Trophoblast cell (in vitro differentiated cells and primary cell): ENCODE data around the gene PRPH2. TPM values are rescaled to one million over a fixed set of nuclear protein-coding genes. Genes with fewer than 3 reads are reported as not detected.
A peak's percentile ranks its signal among the peaks of the same experiment; 100 is the strongest.

Source experiments
- DNase-seq, 2 donors: peaks; one replicate each; pipeline ENCODE4 v3.0.0-alpha.2; 2016
- H2AFZ ChIP-seq: 2 replicates; pipeline ENCODE4 v1.6.1; 2013; ENCODE audit warnings: low read length, moderate library complexity, mild to moderate bottlenecking; ENCODE audit not compliant: insufficient read depth, poor library complexity
- H2AK5ac ChIP-seq: 2 replicates; pipeline ENCODE4 v1.6.1; 2013; ENCODE audit warnings: mild to moderate bottlenecking, low read length
- H2BK120ac ChIP-seq: 2 replicates; pipeline ENCODE4 v1.6.1; 2013; ENCODE audit warnings: low read length, mild to moderate bottlenecking, moderate library complexity; ENCODE audit not compliant: insufficient read depth, poor library complexity
- H2BK12ac ChIP-seq: 2 replicates; pipeline ENCODE4 v1.6.1; 2013; ENCODE audit warnings: mild to moderate bottlenecking, low read length, moderate library complexity
- H2BK5ac ChIP-seq: 2 replicates; pipeline ENCODE4 v1.6.1; 2013; ENCODE audit warnings: low read length, low read depth, moderate library complexity, mild to moderate bottlenecking; ENCODE audit not compliant: poor library complexity
- H3K14ac ChIP-seq: 2 replicates; pipeline ENCODE4 v1.6.1; 2013; ENCODE audit warnings: mild to moderate bottlenecking, low read length
- H3K18ac ChIP-seq: 2 replicates; pipeline ENCODE4 v1.6.1; 2013; ENCODE audit warnings: mild to moderate bottlenecking, low read length
- H3K23ac ChIP-seq: 2 replicates; pipeline ENCODE4 v1.6.1; 2013; ENCODE audit warnings: low read length
- H3K27ac ChIP-seq: 2 replicates; pipeline ENCODE4 v1.5.1; 2013; ENCODE audit warnings: low read depth, mild to moderate bottlenecking, inconsistent platforms, low read length, moderate library complexity
- H3K27me3 ChIP-seq: 2 replicates; pipeline ENCODE4 v1.6.1; 2013; ENCODE audit warnings: inconsistent platforms, mild to moderate bottlenecking, low read length, moderate library complexity; ENCODE audit not compliant: insufficient read depth
- H3K36me3 ChIP-seq, 2 experiments: 1 replicate in 1 of 2; 2 replicates in 1 of 2; pipeline ENCODE4 v1.6.1; 2013; ENCODE audit warnings: low read length in 2 of 2, mild to moderate bottlenecking in 2 of 2, moderate library complexity in 1 of 2; ENCODE audit not compliant: insufficient read depth in 2 of 2, control insufficient read depth in 1 of 2
- H3K4ac ChIP-seq: 2 replicates; pipeline ENCODE4 v1.6.1; 2013; ENCODE audit warnings: low read depth, mild to moderate bottlenecking, low read length, moderate library complexity
- H3K4me1 ChIP-seq, 2 experiments: 1 replicate in 1 of 2; 2 replicates in 1 of 2; pipeline ENCODE4 v1.6.1; 2013; ENCODE audit warnings: low read length in 2 of 2, mild to moderate bottlenecking in 2 of 2, moderate library complexity in 1 of 2; ENCODE audit not compliant: insufficient read depth in 2 of 2, control insufficient read depth in 1 of 2
- H3K4me2 ChIP-seq: 2 replicates; pipeline ENCODE4 v1.6.1; 2013; ENCODE audit warnings: inconsistent platforms, mild to moderate bottlenecking, low read length, moderate library complexity
- H3K4me3 ChIP-seq: 2 replicates; pipeline ENCODE4 v1.5.1; 2013; ENCODE audit warnings: mild to moderate bottlenecking, low read depth, low read length, inconsistent platforms
- H3K79me1 ChIP-seq: one replicate; pipeline ENCODE4 v1.6.1; 2013; ENCODE audit warnings: low read length
- H3K79me2 ChIP-seq: 2 replicates; pipeline ENCODE4 v1.6.1; 2013; ENCODE audit warnings: low read length, mild to moderate bottlenecking; ENCODE audit not compliant: control insufficient read depth, insufficient read depth, poor library complexity
- H3K9ac ChIP-seq: 2 replicates; pipeline ENCODE4 v1.6.1; 2013; ENCODE audit warnings: mild to moderate bottlenecking, low read length
- H3K9me3 ChIP-seq: 2 replicates; pipeline ENCODE4 v1.6.1; 2013; ENCODE audit warnings: low read depth, mild to moderate bottlenecking, control low read depth, inconsistent platforms, low read length; ENCODE audit not compliant: insufficient read depth
- H4K12ac ChIP-seq: 2 replicates; pipeline ENCODE4 v1.6.1; 2013; ENCODE audit warnings: low read depth, mild to moderate bottlenecking, low read length, moderate library complexity
- H4K8ac ChIP-seq: 2 replicates; pipeline ENCODE4 v1.6.1; 2013; ENCODE audit warnings: low read depth, mild to moderate bottlenecking, low read length, moderate library complexity
- H4K91ac ChIP-seq: one replicate; pipeline ENCODE4 v1.6.1; 2013; ENCODE audit warnings: low read depth, mild to moderate bottlenecking, low read length, moderate library complexity
- WGBS: extraction: QIAGEN DNeasy Blood & Tissue Kit; methylation state at CpG from one replicate; pipeline ENCODE4 v1.1.7; 2013; ENCODE audit warnings: missing lambda C conversion rate; ENCODE audit not compliant: insufficient read length, insufficient coverage; ENCODE audit errors: extremely low coverage; 5-methylcytosine and 5-hydroxymethylcytosine counted together
- polyA plus RNA-seq: library from polyadenylated mRNA; stranded (reverse); fragments of 200-250 nt; gene quantifications from 2 replicates; pipeline ENCODE4 v1.2.3, GENCODE V29; 2013

PRPH2 gene
- 0.01 and 0.04 TPM in 2 replicates for polyA plus RNA-seq

- no peaks in the 10 kb centered on the region for H3K79me2 ChIP-seq
- H3K9ac ChIP-seq = no peak within 1 kb of the TSS
- H4K91ac ChIP-seq = no peak within 1 kb of the TSS
- H4K8ac ChIP-seq = no peak within 1 kb of the TSS
- H3K14ac ChIP-seq = no peak within 1 kb of the TSS
- WGBS = no CpG with 5 or more reads among the region's 6 CpGs
- DNase-seq = no peak
- peaks cover 3% of the 10 kb centered on the region for H3K9me3 ChIP-seq
- H3K23ac ChIP-seq = no peak within 1 kb of the TSS
- H3K4me1 ChIP-seq = no peaks in the 10 kb centered on the region
- H3K4me2 ChIP-seq = no peak within 1 kb of the TSS
- no peak within 1 kb of the TSS for H3K4me3 ChIP-seq
- H3K27ac ChIP-seq = no peak within 1 kb of the TSS
- H4K12ac ChIP-seq = no peak within 1 kb of the TSS
- no peaks in the 10 kb centered on the region for H3K27me3 ChIP-seq
- H2AFZ ChIP-seq = no peak within 1 kb of the TSS
- no peak within 1 kb of the TSS for H2BK5ac ChIP-seq
- no peaks in the 10 kb centered on the region for H3K36me3 ChIP-seq
- no peak within 1 kb of the TSS for H3K4ac ChIP-seq
- H3K18ac ChIP-seq = no peak within 1 kb of the TSS
- no peaks in the 10 kb centered on the region for H3K79me1 ChIP-seq
- no peak within 1 kb of the TSS for H2AK5ac ChIP-seq
- no peak within 1 kb of the TSS for H2BK120ac ChIP-seq
- H2BK12ac ChIP-seq = no peak within 1 kb of the TSS
Measured at GRCh38 chr6:42722497-42722896, at the start of gene PRPH2. Gene PRPH2 (minus strand): TSS chr6:42722597. CDS start chr6:42722334, 263 bp downstream.

GRCh38 chr6:42771741-42772100 lies 49.3 kb upstream of the PRPH2 start:
- no peak overlapping the region for H3K9ac ChIP-seq
- no peak overlapping the region for H3K27ac ChIP-seq
- H2BK5ac ChIP-seq = no peak overlapping the region
- H4K12ac ChIP-seq = no peak overlapping the region
- H4K91ac ChIP-seq = no peak overlapping the region
- no peaks in the 10 kb centered on the region for H3K9me3 ChIP-seq
- H3K23ac ChIP-seq = no peak overlapping the region
- no peak overlapping the region for H3K14ac ChIP-seq
- no peak overlapping the region for H3K4me2 ChIP-seq
- H3K79me1 ChIP-seq = no peaks in the 10 kb centered on the region
- DNase-seq = no peak
- no peak overlapping the region for H2BK120ac ChIP-seq
- WGBS = no CpG with 5 or more reads among the region's 3 CpGs
- H3K4ac ChIP-seq = no peak overlapping the region
- no peak overlapping the region for H3K18ac ChIP-seq
- H2AFZ ChIP-seq = no peak overlapping the region
- H3K36me3 ChIP-seq = no peaks in the 10 kb centered on the region
- H4K8ac ChIP-seq = no peak overlapping the region
- H3K27me3 ChIP-seq = no peaks in the 10 kb centered on the region
- no peak overlapping the region for H2BK12ac ChIP-seq
- no peaks in the 10 kb centered on the region for H3K79me2 ChIP-seq
- no peak overlapping the region for H3K4me3 ChIP-seq
- H3K4me1 ChIP-seq = peaks cover 4 to 10% of the 10 kb centered on the region in 2 experiments
- no peak overlapping the region for H2AK5ac ChIP-seq

GRCh38 chr6:42769836-42770235 lies 47.4 kb upstream of the PRPH2 start:
- Histone ChIP-seq H2BK12ac (no peak overlapping the region), H3K4me2 (no peak overlapping the region), H3K27me3 (no peaks in the 10 kb centered on the region), H3K9ac (no peak overlapping the region), H2BK5ac (no peak overlapping the region), H3K4me1 (peaks cover 4 to 10% of the 10 kb centered on the region in 2 experiments), H2BK120ac (no peak overlapping the region), H3K23ac (no peak overlapping the region), H3K79me2 (no peaks in the 10 kb centered on the region), H3K9me3 (no peaks in the 10 kb centered on the region), H4K91ac (no peak overlapping the region), H4K8ac (no peak overlapping the region), H3K4ac (no peak overlapping the region), H3K18ac (no peak overlapping the region), H4K12ac (no peak overlapping the region), H3K27ac (no peak overlapping the region), H3K79me1 (no peaks in the 10 kb centered on the region), H3K4me3 (no peak overlapping the region), H2AFZ (no peak overlapping the region), H3K36me3 (no peaks in the 10 kb centered on the region), H3K14ac (no peak overlapping the region), H2AK5ac (no peak overlapping the region)
- no CpG with 5 or more reads among the region's 2 CpGs for WGBS
- DNase-seq = no peak

- H3K27ac ChIP-seq = no peak overlapping the region
- WGBS = no CpG with 5 or more reads among the region's 4 CpGs
- H2BK5ac ChIP-seq = no peak overlapping the region
Measured at GRCh38 chr6:42769051-42769450, 46.7 kb upstream of the PRPH2 start.

More at GRCh38 chr6:42769051-42769450, 46.7 kb upstream of the PRPH2 start:
- Histone ChIP-seq H4K8ac (no peak overlapping the region), H3K23ac (no peak overlapping the region), H3K4me3 (no peak overlapping the region), H3K27me3 (no peaks in the 10 kb centered on the region), H2BK12ac (no peak overlapping the region), H4K91ac (no peak overlapping the region), H3K36me3 (no peaks in the 10 kb centered on the region), H2AFZ (no peak overlapping the region), H3K79me2 (no peaks in the 10 kb centered on the region), H3K4me1 (peaks cover 4 to 10% of the 10 kb centered on the region in 2 experiments), H2BK120ac (no peak overlapping the region), H3K79me1 (no peaks in the 10 kb centered on the region), H2AK5ac (no peak overlapping the region), H3K4ac (no peak overlapping the region), H3K18ac (no peak overlapping the region), H3K9ac (no peak overlapping the region), H3K9me3 (no peaks in the 10 kb centered on the region), H3K4me2 (no peak overlapping the region), H4K12ac (no peak overlapping the region), H3K14ac (no peak overlapping the region)
- peak; percentile 86 to 88 for DNase-seq
